ENCODE results near the gene SCUBE1.
A peak's percentile ranks its signal among the peaks of the same experiment; 100 is the strongest.

The SCUBE1 gene

DNA sequence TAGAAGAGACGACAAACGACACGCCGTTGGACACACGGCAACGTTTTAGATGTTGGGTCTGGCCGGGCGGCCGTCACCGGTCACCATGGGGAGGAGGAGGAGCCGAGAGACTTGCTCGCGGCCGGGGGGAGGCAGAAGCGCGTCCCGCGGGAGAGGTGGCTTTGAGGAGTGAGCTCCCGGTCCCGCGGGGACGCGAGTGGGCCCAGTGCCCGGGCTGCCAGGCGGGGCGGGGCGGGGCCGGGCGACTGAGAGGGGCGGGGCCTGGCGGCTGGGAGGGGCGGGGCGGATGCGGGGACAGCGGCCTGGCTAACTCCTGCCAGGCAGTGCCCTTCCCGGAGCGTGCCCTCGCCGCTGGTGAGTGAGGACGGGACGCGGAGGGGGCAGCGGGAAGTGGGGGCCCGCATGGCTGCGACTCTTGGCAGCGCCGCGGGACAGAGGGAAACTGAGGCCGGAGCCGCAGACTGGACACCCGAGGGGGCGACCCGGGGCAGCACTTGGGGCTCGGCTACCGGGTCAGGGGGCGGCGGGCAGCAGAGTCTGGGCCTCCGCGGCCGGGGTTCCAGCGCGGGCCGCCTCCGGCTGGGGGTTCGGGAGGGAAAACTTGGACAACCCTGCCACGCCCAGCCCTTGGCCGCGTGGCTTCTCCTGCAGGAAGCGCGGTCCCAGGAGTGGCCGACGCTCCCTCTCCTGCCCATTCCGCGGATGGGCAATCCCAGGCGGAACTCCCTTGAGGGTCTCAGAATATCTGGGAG, 191.7 kb downstream of the SCUBE1 start, which contains the start of gene TSPO:
Gene TSPO (plus strand): TSS at position 309 of the 752 bp plus-strand sequence. CDS start 7,680 bp downstream, outside the sequence.
- peak; percentile 23 for DNase-seq

DNA sequence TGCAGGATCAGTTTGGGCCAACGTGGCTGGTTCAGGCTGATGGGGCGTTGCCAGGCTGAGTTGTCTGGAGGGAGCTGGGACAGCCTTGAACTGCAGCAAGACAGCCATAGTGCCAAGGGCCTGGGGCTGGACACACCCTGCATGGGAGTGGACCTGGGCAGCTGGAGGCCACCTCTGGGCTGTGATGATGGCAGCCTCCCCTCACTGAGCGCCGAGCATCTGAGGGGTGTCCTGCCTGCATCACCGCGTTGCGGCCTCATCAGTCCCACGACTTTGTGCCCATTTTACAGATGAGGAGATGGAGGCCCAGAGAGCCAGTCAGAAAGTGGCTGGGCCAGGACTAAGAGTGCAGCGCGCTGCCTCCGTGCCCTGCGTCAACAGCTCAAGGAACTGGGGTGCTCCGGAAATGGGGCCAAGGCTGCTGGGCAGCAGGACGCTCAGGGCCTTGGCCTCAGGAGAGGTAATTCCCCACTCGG, 192.4 kb downstream of the SCUBE1 start:
- no peak for DNase-seq

DNA sequence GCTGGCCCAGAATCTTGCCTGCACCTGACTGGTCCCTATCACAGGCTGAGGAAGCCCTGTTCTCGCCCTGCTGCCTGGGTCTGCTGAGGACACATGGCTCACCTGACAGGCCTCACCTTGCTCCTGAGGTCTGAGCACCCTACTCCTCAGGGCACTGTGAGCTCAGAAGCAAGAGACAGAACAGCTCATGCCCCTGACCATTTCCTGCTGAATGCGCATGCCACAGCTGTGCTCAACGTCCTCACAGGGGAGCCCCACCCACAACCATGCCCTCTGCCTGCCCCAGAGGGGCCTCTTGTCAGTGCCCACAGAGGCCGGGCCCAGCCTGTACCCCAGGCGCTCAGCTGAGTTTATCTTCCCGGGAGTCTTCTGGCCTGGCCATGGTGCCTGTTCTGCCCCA, 194.6 kb downstream of the SCUBE1 start:
- no peak for DNase-seq

DNA sequence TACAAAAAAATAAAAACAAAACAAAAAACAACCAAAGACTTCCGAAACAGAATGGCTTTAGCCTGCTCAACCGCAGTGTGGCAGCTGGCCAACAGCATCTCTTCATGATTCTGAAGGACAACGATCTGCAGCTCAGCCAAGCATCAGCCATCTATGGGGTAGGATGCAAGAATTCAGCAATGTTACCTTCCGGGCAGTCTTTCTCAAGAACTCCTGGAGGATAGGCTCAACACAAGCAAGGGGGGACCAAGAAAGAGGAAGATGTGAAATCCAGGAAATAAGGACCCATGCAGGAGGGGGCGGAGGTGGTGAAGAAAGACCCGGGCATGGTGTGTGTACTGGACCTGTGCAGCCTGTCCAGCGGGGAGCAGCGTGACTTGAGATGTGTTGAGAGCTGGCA, 195.4 kb downstream of the SCUBE1 start:
- DNase-seq = no peak

All from NCI-H146 (cell line).